GM12865 (cell line): ENCODE data around the gene PPP2R1A.
A peak's percentile ranks its signal among the peaks of the same experiment; 100 is the strongest.

Experiments
- DNase-seq: peaks from one replicate; pipeline ENCODE4 v3.0.0; 2010; ENCODE audit warnings: low read depth
- H3K4me3 ChIP-seq: 2 replicates; pipeline ENCODE4 v1.5.1; 2011; ENCODE audit warnings: mild to moderate bottlenecking, low read depth, low read length, control low read depth
- CTCF ChIP-seq: IDR thresholded peaks from 2 replicates; pipeline ENCODE4 v1.5.1; 2011; ENCODE audit warnings: low read length, control low read depth, low read depth, inconsistent platforms; ENCODE audit not compliant: insufficient read depth; ENCODE audit errors: missing control alignments

Gene PPP2R1A

GRCh38 chr19:52189735-52190486 is at the start of gene PPP2R1A:
PPP2R1A (plus strand) TSS chr19:52190052; CDS start chr19:52190097, 45 bp downstream.
- peak; percentile 100 for DNase-seq

GRCh38 chr19:52141203-52141602 is 48.6 kb upstream of the PPP2R1A start:
- TF ChIP-seq CTCF = no peak
- DNase-seq = no peak
- H3K4me3 ChIP-seq = no peak overlapping the region

More at GRCh38 chr19:52189735-52190486, at the start of gene PPP2R1A:
- peak within 1 kb of the TSS; percentile 96 for H3K4me3 ChIP-seq
- no peak for TF ChIP-seq CTCF

- no peak overlapping the region for H3K4me3 ChIP-seq
- DNase-seq = no peak
- no peak for TF ChIP-seq CTCF
Measured at GRCh38 chr19:52142001-52142595, 47.8 kb upstream of the PPP2R1A start.

GRCh38 chr19:52148256-52148655 is 41.6 kb upstream of the PPP2R1A start:
- TF ChIP-seq CTCF = no peak
- no peak overlapping the region for H3K4me3 ChIP-seq
- no peak for DNase-seq

- no peak overlapping the region for H3K4me3 ChIP-seq
- DNase-seq = no peak
- TF ChIP-seq CTCF = no peak
Measured at GRCh38 chr19:52155596-52156359, 34.1 kb upstream of the PPP2R1A start.

- peak overlapping the region; percentile 81 for H3K4me3 ChIP-seq
- no peak for TF ChIP-seq CTCF
- DNase-seq = no peak
Measured at GRCh38 chr19:52170304-52170703, 19.5 kb upstream of the PPP2R1A start.
